Stimulated activated naive CD8-positive, alpha-beta T cell treated with anti-CD3 and anti-CD28 coated beads, Interleukin-15, amount 100 ng/mL, for 72 hours (primary cell): ENCODE results near the gene ARHGEF19.
"Not testable (repeated sequence)": the region's sequence is repeated elsewhere in the genome, so short reads cannot be mapped to it uniquely, and the experiment has no call there.

ENCODE experiments used
- ATAC-seq: fragments of 150-1000 bp; cut with Tn5 transposase; 2 replicates; pipeline ENCODE4 v1.10.0; 2021; ENCODE audit warnings: mild to moderate bottlenecking, moderate library complexity
- DNase-seq, 2 donors: peaks; one replicate each; pipeline ENCODE4 v3.0.0; 2021 to 2022
- H3K27ac Mint-ChIP-seq, 2 donors: one replicate each; pipeline ENCODE4 v1.8.0; 2022; ENCODE audit warnings: mild to moderate bottlenecking in 2 of 2, mixed read lengths in 2 of 2, moderate library complexity in 2 of 2
- H3K27me3 Mint-ChIP-seq: one replicate; pipeline ENCODE4 v1.8.0; 2022; ENCODE audit warnings: mixed read lengths
- H3K4me1 Mint-ChIP-seq: one replicate; pipeline ENCODE4 v1.8.0; 2022; ENCODE audit warnings: mild to moderate bottlenecking, mixed read lengths
- H3K4me3 Mint-ChIP-seq, 2 donors: one replicate each; pipeline ENCODE4 v1.8.0; 2022; ENCODE audit warnings: mild to moderate bottlenecking in 2 of 2, mixed read lengths in 2 of 2, moderate library complexity in 1 of 2
- H3K9me3 Mint-ChIP-seq, 2 donors: one replicate each; pipeline ENCODE4 v1.8.0; 2022; ENCODE audit warnings: mixed read lengths in 2 of 2

ARHGEF19 gene

GRCh38 chr1:16174261-16174868 lies 38.1 kb downstream of the ARHGEF19 start:
- H3K27me3 Mint-ChIP-seq = peaks cover 61% of the 10 kb centered on the region
- no peak for ATAC-seq
- no peaks in the 10 kb centered on the region for H3K9me3 Mint-ChIP-seq
- H3K27ac Mint-ChIP-seq = peak overlapping the region; percentile 46 to 63
- H3K4me1 Mint-ChIP-seq = peaks cover 3% of the 10 kb centered on the region
- DNase-seq = no peak
- no peak overlapping the region for H3K4me3 Mint-ChIP-seq

- Mint-ChIP-seq H3K27ac (peak overlapping the region; percentile 52 to 85), H3K9me3 (no peaks in the 10 kb centered on the region), H3K4me3 (no peak overlapping the region), H3K4me1 (peaks cover 10% of the 10 kb centered on the region), H3K27me3 (peaks cover 65% of the 10 kb centered on the region)
- ATAC-seq (no peak), DNase-seq (no peak)
Measured at GRCh38 chr1:16173447-16174260, 38.8 kb downstream of the ARHGEF19 start.

DNA sequence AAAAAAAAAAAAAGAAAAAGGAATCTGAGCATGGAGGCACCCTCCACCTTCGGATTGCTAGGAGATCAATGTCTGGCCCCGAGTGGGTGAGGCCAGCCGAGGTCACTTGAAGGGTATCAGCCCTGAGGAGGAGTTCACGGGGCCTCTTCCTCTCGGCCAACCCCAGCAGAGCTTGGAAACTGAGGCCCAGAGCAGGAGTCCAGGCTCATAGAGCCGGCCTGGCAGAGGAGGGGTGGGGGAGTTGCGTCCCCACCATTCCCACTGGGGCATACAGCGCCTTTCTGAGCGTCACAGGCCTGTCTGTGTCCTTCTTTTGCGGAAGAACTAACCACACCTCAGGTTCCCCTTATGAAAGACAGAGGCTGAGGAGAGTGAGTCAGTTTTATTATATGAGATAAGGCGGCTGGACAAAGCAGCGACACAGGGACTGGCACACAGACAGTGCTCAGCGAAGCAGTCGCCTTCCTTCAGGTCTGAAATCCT lies 39.4 kb downstream of the ARHGEF19 start:
- no peaks in the 10 kb centered on the region for H3K9me3 Mint-ChIP-seq
- H3K27me3 Mint-ChIP-seq = peaks cover 61% of the 10 kb centered on the region
- ATAC-seq = no peak
- peaks cover 17% of the 10 kb centered on the region for H3K4me1 Mint-ChIP-seq
- no peak overlapping the region for H3K27ac Mint-ChIP-seq
- H3K4me3 Mint-ChIP-seq = no peak overlapping the region
- DNase-seq = no peak

DNA sequence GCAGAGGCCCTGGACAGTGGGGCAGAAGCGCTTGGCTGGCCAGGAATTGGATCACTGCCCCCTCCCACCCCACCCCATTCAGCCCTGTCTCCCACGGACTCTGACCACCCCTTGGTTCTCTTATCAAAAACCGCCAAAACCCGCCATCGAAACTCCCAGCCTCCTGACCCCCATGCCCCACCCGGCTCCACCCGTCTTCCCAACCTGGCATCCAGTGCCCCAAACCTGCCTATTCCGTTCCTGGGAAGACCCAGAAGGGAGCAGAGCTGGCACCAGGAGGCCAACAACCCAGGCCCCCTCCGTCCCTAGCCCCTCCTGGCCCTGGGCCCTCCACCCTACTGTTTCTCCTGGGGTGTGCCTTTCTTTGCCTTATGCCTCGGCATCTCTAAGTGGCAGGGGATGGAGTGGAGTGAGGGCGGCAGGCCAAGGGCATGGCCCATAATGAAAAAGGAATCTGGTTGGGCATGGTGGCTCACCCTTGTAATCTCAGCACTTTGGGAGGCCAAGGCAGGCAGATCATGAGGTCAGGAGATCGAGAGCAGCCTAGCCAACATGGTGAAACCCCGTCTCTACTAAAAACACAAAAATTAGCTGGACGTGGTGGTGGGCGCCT lies 40.1 kb downstream of the ARHGEF19 start:
- Mint-ChIP-seq H3K27me3 (peaks cover 61% of the 10 kb centered on the region), H3K4me3 (no peak overlapping the region), H3K4me1 (peaks cover 20% of the 10 kb centered on the region), H3K9me3 (no peaks in the 10 kb centered on the region), H3K27ac (no peak overlapping the region)
- ATAC-seq (no peak), DNase-seq (no peak)

DNA sequence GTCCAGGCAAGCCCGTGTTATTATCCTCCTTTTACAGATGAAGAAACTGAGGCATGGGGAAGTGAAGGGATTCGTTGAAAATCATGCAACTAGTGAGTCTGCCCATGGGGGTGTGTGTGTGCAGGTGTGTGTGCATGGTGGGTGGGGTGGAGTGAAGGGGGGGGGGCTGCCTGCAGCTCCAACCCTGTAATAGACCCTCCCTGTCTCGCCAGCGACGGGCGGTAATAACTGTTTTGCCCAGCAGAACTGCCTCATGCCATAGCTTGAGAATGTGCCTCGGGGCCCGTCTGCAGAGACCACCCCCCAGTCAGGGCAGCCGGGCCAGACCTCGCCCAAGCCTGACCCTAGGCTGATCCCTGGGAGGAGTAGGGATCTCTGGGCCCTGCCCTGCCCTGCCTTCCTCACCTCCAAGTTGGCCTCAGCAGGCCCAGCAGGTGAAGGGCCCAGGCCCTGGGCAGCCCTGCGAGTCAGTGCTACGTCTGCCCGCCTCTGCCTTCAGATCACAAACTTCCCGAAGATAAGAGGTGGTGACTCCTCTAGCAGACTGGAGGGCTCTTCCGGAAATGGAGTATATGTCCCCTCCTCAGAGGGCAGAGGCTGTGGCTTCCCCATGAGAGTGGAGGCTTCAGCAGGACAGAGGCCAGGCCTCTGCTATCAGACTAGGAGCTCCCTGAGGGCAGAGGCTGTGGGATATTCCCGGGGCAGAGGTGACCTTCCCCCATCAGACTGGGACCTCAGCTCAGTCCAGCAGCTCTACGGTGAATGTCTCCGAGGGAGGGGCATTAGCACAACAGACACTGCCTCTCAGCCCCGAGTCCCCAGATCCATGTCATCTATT lies 40.9 kb downstream of the ARHGEF19 start:
- no peaks in the 10 kb centered on the region for H3K9me3 Mint-ChIP-seq
- no peak overlapping the region for H3K27ac Mint-ChIP-seq
- no peak overlapping the region for H3K4me3 Mint-ChIP-seq
- H3K27me3 Mint-ChIP-seq = peaks cover 63% of the 10 kb centered on the region
- DNase-seq = no peak
- no peak for ATAC-seq
- peaks cover 25% of the 10 kb centered on the region for H3K4me1 Mint-ChIP-seq

GRCh38 chr1:16170283-16170673 lies 42.2 kb downstream of the ARHGEF19 start:
- Mint-ChIP-seq H3K9me3 (no peaks in the 10 kb centered on the region), H3K27me3 (peaks cover 76% of the 10 kb centered on the region), H3K4me1 (peaks cover 37% of the 10 kb centered on the region), H3K27ac (no peak overlapping the region), H3K4me3 (no peak overlapping the region)
- ATAC-seq = no peak
- no peak for DNase-seq

DNA sequence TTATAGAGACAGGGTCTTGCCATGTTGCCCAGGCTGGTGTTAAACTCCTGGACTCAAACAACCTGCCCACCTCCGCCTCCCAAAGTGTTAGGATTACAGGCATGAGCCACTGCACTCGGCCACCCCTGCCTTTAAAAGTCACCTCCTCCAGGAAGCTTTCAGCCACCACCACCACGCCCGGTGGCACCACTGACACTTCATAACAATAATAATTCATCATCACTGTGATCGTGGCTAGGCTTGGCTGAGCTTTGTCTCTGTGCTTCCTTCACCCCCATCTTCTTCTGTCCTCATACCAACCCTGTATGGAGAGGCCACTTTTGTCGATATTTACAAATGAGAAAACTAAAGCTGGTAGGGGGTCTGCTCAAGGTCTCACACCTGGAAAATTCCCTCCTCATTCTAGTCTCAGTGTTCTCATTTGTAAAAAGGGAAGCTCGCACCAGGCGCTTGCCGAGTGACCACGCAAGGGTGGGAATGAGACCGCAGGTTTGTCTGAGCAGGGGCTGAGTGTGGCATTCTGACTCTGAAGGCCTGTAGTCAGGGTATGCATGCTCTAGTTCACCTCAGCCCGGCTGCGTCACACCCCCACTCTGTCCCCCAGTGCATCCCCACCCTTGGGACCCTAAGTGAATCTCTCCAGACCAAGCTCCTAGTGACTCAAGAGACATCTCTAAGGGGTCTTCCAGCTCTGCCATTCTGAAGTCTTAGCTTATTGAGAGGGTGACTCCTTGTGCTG lies 43.7 kb downstream of the ARHGEF19 start:
- DNase-seq (peak in 1 of 2 donors; percentile 35), ATAC-seq (peak; percentile 61)
- no peak overlapping the region for H3K27ac Mint-ChIP-seq
- H3K27me3 Mint-ChIP-seq = peaks cover 79% of the 10 kb centered on the region
- peak overlapping the region; percentile 65 to 78 for H3K4me3 Mint-ChIP-seq
- no peaks in the 10 kb centered on the region for H3K9me3 Mint-ChIP-seq
- H3K4me1 Mint-ChIP-seq = peaks cover 52% of the 10 kb centered on the region

DNA sequence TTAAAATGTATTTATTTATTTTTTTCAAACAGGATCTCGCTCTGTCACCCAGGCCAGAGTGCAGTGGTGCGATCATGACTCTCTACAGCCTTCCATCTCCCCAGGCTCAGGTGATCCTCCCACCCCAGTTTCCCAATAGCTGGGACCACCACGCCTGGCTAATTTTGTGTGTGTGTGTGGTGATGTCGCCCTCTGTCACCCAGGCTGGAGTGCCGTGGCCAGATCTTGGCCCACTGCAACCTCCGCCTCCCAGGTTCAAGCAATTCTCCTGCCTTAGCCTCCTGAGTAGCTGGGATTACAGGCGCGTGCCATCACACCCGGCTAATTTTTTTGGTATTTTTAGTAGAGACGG lies 44.3 kb downstream of the ARHGEF19 start:
- H3K27ac Mint-ChIP-seq = not testable (repeated sequence)

DNA sequence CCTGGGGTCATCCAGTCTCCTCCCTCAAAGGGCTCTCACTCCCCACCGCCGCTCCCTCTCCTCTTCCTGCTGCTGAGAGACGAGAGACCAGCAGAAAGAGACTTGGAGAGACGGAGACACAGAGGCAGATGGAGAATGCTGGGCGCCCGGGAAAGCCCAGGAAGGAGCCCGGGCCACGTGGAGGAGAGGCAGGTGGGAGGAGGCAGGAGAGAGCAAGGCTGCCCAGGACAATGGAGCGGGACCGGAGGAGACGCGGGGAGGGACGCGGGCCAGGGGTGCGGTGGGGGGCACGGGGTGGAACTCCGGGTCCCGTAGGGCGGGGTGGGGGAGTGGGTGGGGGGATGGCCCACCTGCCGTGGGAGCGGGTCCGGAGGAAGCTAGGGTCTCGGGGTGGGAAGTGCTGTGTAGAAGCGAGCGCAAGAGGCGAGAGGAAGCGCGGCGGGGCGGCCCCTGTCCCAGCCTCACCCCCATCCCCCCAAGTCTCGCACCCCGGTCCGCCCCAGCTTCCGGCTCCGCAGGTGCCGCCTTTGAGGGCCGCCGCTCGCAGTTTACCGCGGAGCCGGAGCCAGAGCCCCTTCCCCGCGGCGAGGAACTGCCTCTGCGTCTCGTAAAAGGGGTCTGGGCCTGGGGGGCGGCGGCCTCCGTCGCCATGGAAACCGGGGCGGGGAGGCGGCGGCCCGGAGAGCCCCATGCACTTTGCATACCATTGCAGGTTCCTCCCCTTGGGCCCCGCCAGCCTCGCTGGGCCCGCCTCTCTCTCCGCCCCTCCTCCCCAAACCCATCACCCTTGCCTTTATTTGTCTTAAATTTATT lies 44.9 kb downstream of the ARHGEF19 start:
- no peaks in the 10 kb centered on the region for H3K9me3 Mint-ChIP-seq
- peak overlapping the region; percentile 65 to 78 for H3K4me3 Mint-ChIP-seq
- peaks cover 75% of the 10 kb centered on the region for H3K27me3 Mint-ChIP-seq
- DNase-seq (peak; percentile 64 to 67), ATAC-seq (peak; percentile 83)
- H3K4me1 Mint-ChIP-seq = peaks cover 65% of the 10 kb centered on the region
- H3K27ac Mint-ChIP-seq = no peak overlapping the region

More for the DNA sequence above, 44.3 kb downstream of the ARHGEF19 start:
- Mint-ChIP-seq H3K4me1 (peaks cover 59% of the 10 kb centered on the region), H3K4me3 (peak overlapping the region; percentile 65 to 78), H3K27me3 (peaks cover 77% of the 10 kb centered on the region)
- H3K9me3 Mint-ChIP-seq, ATAC-seq, DNase-seq: not testable (repeated sequence)

- ATAC-seq (no peak), DNase-seq (no peak)
- peak overlapping the region in 1 of 2 donors; percentile 7 for H3K27ac Mint-ChIP-seq
- no peaks in the 10 kb centered on the region for H3K9me3 Mint-ChIP-seq
- peaks cover 73% of the 10 kb centered on the region for H3K27me3 Mint-ChIP-seq
- peaks cover 78% of the 10 kb centered on the region for H3K4me1 Mint-ChIP-seq
- H3K4me3 Mint-ChIP-seq = no peak overlapping the region
Measured at GRCh38 chr1:16166117-16166516, 46.3 kb downstream of the ARHGEF19 start.

DNA sequence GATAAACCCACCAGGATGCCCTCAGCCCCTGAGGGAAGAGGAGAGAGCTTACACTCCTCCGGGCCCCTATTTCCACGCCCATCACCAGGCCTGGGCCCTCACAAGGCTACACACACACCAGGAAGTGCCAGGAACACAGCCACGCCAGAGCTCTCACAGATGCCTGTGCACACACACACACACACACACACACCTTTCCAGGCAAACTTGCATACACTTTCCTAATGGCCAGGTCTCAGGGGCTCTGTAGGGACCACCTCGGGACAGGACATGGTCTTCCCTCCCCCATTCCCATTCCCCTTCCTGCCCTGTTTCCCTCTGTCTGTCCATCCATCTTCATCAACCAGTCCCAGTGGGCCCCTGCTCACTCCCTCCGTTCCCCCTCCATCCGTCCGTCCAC lies 46.9 kb downstream of the ARHGEF19 start:
- ATAC-seq (no peak), DNase-seq (no peak)
- Mint-ChIP-seq H3K27ac (peak overlapping the region in 1 of 2 donors; percentile 72), H3K9me3 (no peaks in the 10 kb centered on the region), H3K4me1 (peaks cover 78% of the 10 kb centered on the region), H3K4me3 (no peak overlapping the region), H3K27me3 (peaks cover 69% of the 10 kb centered on the region)

GRCh38 chr1:16165073-16165364 lies 47.4 kb downstream of the ARHGEF19 start:
- no peak for DNase-seq
- ATAC-seq = no peak
- Mint-ChIP-seq H3K4me1 (peaks cover 78% of the 10 kb centered on the region), H3K9me3 (no peaks in the 10 kb centered on the region), H3K27me3 (peaks cover 64% of the 10 kb centered on the region), H3K27ac (peak overlapping the region in 1 of 2 donors; percentile 29), H3K4me3 (no peak overlapping the region)

GRCh38 chr1:16164213-16165072 lies 48.0 kb downstream of the ARHGEF19 start:
- ATAC-seq = peak; percentile 21
- Mint-ChIP-seq H3K4me3 (peak overlapping the region in 1 of 2 donors; percentile 60), H3K27ac (no peak overlapping the region), H3K27me3 (peaks cover 58% of the 10 kb centered on the region), H3K9me3 (no peaks in the 10 kb centered on the region), H3K4me1 (peaks cover 76% of the 10 kb centered on the region)
- no peak for DNase-seq
